DOHH2 (cell line): Measurements from ENCODE around the gene ZNF280C.

Experiments used
- H3F3A ChIP-seq: fragments of 200-600 bp; sonication (generic), shearing (Covaris generic); 2 replicates; pipeline ENCODE4 v1.6.0; 2016; ENCODE audit warnings: antibody characterized with exemption, mild to moderate bottlenecking; ENCODE audit not compliant: control insufficient read depth, insufficient read depth
- H3K27ac ChIP-seq: fragments of 200-600 bp; sonication (generic); 2 replicates; pipeline ENCODE4 v1.5.1; 2014; ENCODE audit warnings: low read depth, mild to moderate bottlenecking, low read length, moderate library complexity
- H3K27me3 ChIP-seq: fragments of 200-600 bp; sonication (generic); 2 replicates; pipeline ENCODE4 v1.6.1; 2014; ENCODE audit warnings: mild to moderate bottlenecking, low read length, mixed read lengths; ENCODE audit not compliant: control insufficient read depth
- H3K36me3 ChIP-seq: fragments of 200-600 bp; sonication (generic); 2 replicates; pipeline ENCODE4 v1.6.1; 2014; ENCODE audit warnings: mild to moderate bottlenecking, low read length, moderate library complexity, mixed read lengths; ENCODE audit not compliant: control insufficient read depth
- H3K4me1 ChIP-seq: fragments of 200-600 bp; sonication (generic); 2 replicates; pipeline ENCODE4 v1.6.1; 2014; ENCODE audit warnings: mild to moderate bottlenecking, low read length, mixed read lengths; ENCODE audit not compliant: control insufficient read depth
- H3K4me2 ChIP-seq: fragments of 200-600 bp; sonication (generic); 2 replicates; pipeline ENCODE4 v1.6.0; 2014; ENCODE audit warnings: mild to moderate bottlenecking, low read length, moderate library complexity
- H3K4me3 ChIP-seq: fragments of 200-600 bp; sonication (generic); 2 replicates; pipeline ENCODE4 v1.5.1; 2014; ENCODE audit warnings: mild to moderate bottlenecking, low read length, mixed read lengths
- H3K79me2 ChIP-seq: fragments of 200-600 bp; sonication (generic); 2 replicates; pipeline ENCODE4 v1.6.1; 2014; ENCODE audit warnings: mild to moderate bottlenecking, low read length, mixed read lengths; ENCODE audit not compliant: control insufficient read depth
- H3K9me2 ChIP-seq: fragments of 200-600 bp; sonication (generic); replicated peaks from 2 replicates; pipeline ENCODE4 v1.6.1; 2014; ENCODE audit warnings: mild to moderate bottlenecking, low read length, mixed read lengths; ENCODE audit not compliant: control insufficient read depth
- H3K9me3 ChIP-seq: fragments of 200-600 bp; sonication (generic); 2 replicates; pipeline ENCODE4 v1.6.1; 2014; ENCODE audit warnings: antibody characterized with exemption, low read length, mixed read lengths; ENCODE audit not compliant: control insufficient read depth, insufficient read depth
- H4K20me1 ChIP-seq: fragments of 200-600 bp; sonication (generic); 2 replicates; pipeline ENCODE4 v1.6.0; 2014; ENCODE audit warnings: low read depth, mild to moderate bottlenecking, antibody characterized with exemption, low read length, moderate library complexity; ENCODE audit not compliant: control insufficient read depth, insufficient read depth
- EZH2phosphoT487 ChIP-seq: fragments of 200-600 bp; sonication (generic); IDR thresholded peaks from 2 replicates; pipeline ENCODE4 v1.6.1; 2017; ENCODE audit warnings: borderline replicate concordance, mild to moderate bottlenecking, antibody characterized with exemption, low read length, moderate library complexity, mixed read lengths
- TF ChIP-seq, protein P1 (sequence below): fragments of 200-600 bp; sonication (generic); IDR thresholded peaks from one replicate; pipeline ENCODE4 v1.5.1; 2014; ENCODE audit warnings: antibody characterized with exemption, mild to moderate bottlenecking, low read depth, low read length; ENCODE audit not compliant: poor library complexity, severe bottlenecking

The ZNF280C gene

DNA sequence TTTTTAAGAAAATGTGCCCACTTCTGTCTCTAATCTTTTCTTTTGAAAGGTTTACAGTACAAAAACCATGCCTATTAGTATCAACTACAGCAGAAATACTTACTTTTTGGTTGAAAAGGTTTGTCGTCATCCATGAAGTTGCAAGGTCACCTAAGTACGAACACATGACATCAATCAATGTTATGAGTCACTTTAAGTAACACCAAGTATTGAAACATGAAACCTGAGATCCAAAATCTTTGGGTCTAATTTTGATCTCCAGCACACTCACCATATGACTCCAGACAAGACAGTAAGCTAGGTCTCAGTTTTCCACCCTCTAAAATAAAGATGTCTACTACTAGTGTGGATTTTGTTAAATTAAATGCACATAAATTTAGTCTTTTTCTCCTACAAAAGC is 8.4 kb downstream of the ZNF280C start:
- Histone ChIP-seq H3K27ac (no peak overlapping the region), H3K27me3 (no peaks in the 10 kb centered on the region), H3K4me2 (no peak overlapping the region), H3K4me1 (no peaks in the 10 kb centered on the region), H3K36me3 (peaks cover under 1% of the 10 kb centered on the region; the same call in 1 of the 2 replicates), H3K4me3 (no peak overlapping the region), H3K9me3 (no peaks in the 10 kb centered on the region), H3K9me2 (no peaks in the 10 kb centered on the region), H3K79me2 (peaks cover 35% of the 10 kb centered on the region), H3F3A (no peaks in the 10 kb centered on the region), H4K20me1 (no peaks in the 10 kb centered on the region)
- TF ChIP-seq, protein P1, sequence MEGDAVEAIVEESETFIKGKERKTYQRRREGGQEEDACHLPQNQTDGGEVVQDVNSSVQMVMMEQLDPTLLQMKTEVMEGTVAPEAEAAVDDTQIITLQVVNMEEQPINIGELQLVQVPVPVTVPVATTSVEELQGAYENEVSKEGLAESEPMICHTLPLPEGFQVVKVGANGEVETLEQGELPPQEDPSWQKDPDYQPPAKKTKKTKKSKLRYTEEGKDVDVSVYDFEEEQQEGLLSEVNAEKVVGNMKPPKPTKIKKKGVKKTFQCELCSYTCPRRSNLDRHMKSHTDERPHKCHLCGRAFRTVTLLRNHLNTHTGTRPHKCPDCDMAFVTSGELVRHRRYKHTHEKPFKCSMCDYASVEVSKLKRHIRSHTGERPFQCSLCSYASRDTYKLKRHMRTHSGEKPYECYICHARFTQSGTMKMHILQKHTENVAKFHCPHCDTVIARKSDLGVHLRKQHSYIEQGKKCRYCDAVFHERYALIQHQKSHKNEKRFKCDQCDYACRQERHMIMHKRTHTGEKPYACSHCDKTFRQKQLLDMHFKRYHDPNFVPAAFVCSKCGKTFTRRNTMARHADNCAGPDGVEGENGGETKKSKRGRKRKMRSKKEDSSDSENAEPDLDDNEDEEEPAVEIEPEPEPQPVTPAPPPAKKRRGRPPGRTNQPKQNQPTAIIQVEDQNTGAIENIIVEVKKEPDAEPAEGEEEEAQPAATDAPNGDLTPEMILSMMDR = no peak
- no peak for TF ChIP-seq EZH2phosphoT487

GRCh38 chrX:130253916-130254315 is 14.8 kb downstream of the ZNF280C start:
- Histone ChIP-seq H3K4me1 (no peaks in the 10 kb centered on the region), H3K9me3 (no peaks in the 10 kb centered on the region), H4K20me1 (no peaks in the 10 kb centered on the region), H3K27ac (no peak overlapping the region), H3K27me3 (no peaks in the 10 kb centered on the region), H3F3A (no peaks in the 10 kb centered on the region), H3K36me3 (no peaks in the 10 kb centered on the region; the same call in 1 of the 2 replicates), H3K9me2 (no peaks in the 10 kb centered on the region), H3K4me2 (no peak overlapping the region), H3K79me2 (peaks cover 9% of the 10 kb centered on the region; the same call in 1 of the 2 replicates), H3K4me3 (no peak overlapping the region)
- TF ChIP-seq, protein P1 = no peak
- no peak for TF ChIP-seq EZH2phosphoT487

DNA sequence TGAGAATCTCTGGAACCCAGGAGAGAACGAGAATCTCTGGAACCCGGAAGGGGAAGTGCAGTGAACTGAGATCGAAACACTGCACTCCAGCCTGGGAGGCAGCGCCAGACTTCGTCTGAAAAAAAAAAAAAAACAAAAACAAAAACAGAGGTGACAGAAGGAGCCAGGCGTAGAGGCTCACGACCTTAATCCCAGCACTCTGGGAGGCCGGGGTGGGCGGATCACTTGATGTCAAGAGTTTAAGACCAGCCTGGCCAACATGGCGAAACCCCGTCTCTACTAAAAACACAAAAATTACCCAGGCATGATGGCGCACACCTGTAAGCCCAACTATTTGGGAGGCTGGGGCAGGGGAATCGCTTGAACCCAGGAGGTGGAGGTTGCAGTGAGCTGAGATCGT is 17.0 kb downstream of the ZNF280C start:
- Histone ChIP-seq H4K20me1 (no peaks in the 10 kb centered on the region), H3F3A (no peaks in the 10 kb centered on the region), H3K4me1 (no peaks in the 10 kb centered on the region), H3K79me2 (peaks cover 9% of the 10 kb centered on the region; the same call in 1 of the 2 replicates), H3K27ac (no peak overlapping the region), H3K9me2 (no peaks in the 10 kb centered on the region), H3K36me3 (peaks cover 2% of the 10 kb centered on the region), H3K27me3 (no peaks in the 10 kb centered on the region), H3K4me2 (no peak overlapping the region), H3K9me3 (no peaks in the 10 kb centered on the region), H3K4me3 (no peak overlapping the region)
- TF ChIP-seq EZH2phosphoT487 = no peak
- TF ChIP-seq, protein P1 = no peak
